GM10248 (cell line): ENCODE data around the gene FKBP2.

Experiments
- CTCF ChIA-PET: fragments of 300-600 bp; sonication (Branson Sonifier 250); formaldehyde crosslinking; extraction: SDS; loops from one replicate; lab custom pipeline; 2021; ENCODE audit warnings: antibody characterized with exemption; lab: Yijun Ruan, JAX
- POLR2A ChIA-PET: fragments of 350-650 bp; sonication (Branson Sonifier 250); formaldehyde crosslinking; extraction: SDS; loops from one replicate; lab custom pipeline; 2020; ENCODE audit warnings: antibody characterized with exemption; lab: Yijun Ruan, JAX
- DNase-seq: peaks from one replicate; pipeline ENCODE4 v3.0.0; 2012; ENCODE audit errors: extremely low spot score
- CTCF ChIP-seq: IDR thresholded peaks from 2 replicates; pipeline ENCODE4 v1.5.1; 2012; ENCODE audit warnings: mild to moderate bottlenecking, low read depth; ENCODE audit errors: extremely low read depth, missing control alignments, control extremely low read depth

Gene FKBP2

GRCh38 chr11:64263021-64263946, 22.4 kb downstream of the FKBP2 start:
- no peak for DNase-seq
- no peak for TF ChIP-seq CTCF
- POLR2A ChIA-PET: no interaction called here
- CTCF ChIA-PET: interaction anchor here (1.4 to 14.6 kb wide), 4 partner anchors 9 to 59 kb away, joined by 4 to 134 read pairs (median 6); partner anchors contain the start of genes CATSPERZ and PLCB3

- ChIA-PET POLR2A (no interaction called here), CTCF (interaction anchor here (1.4 to 14.6 kb wide), 4 partner anchors 10 to 60 kb away, joined by 3 to 134 read pairs (median 4); partner anchors contain the start of gene PLCB3)
- no peak for DNase-seq
- TF ChIP-seq CTCF: no peak
Measured at GRCh38 chr11:64263947-64264317, 23.0 kb downstream of the FKBP2 start.

- POLR2A ChIA-PET: no interaction called here
- no peak for DNase-seq
- TF ChIP-seq CTCF: no peak
- CTCF ChIA-PET: interaction anchor here (1.4 to 14.6 kb wide), 3 partner anchors 14 to 60 kb away, joined by 3 to 134 read pairs (median 5); partner anchors contain the start of gene PLCB3
Measured at GRCh38 chr11:64264371-64264852, 23.5 kb downstream of the FKBP2 start.

GRCh38 chr11:64265176-64266160, 24.6 kb downstream of the FKBP2 start:
- TF ChIP-seq CTCF: no peak
- CTCF ChIA-PET: interaction anchor here (1.3 to 14.6 kb wide), 3 partner anchors 15 to 21 kb away, joined by 3 to 134 read pairs (median 3); partner anchors contain the start of gene PLCB3
- POLR2A ChIA-PET: interaction anchor here (0.5 to 0.7 kb wide), 3 partner anchors 20 to 1660 kb away, joined by 3 read pairs; no protein-coding TSS in a partner anchor
- DNase-seq: no peak

- POLR2A ChIA-PET: no interaction called here
- no peak for DNase-seq
- CTCF ChIA-PET: interaction anchor here (1.3 to 15.3 kb wide), 3 partner anchors 16 to 37 kb away, joined by 3 to 164 read pairs (median 134); partner anchors contain the start of genes CATSPERZ, ESRRA and PLCB3
- TF ChIP-seq CTCF: no peak
Measured at GRCh38 chr11:64266339-64266738, 25.4 kb downstream of the FKBP2 start.
